ENCODE data around the gene ASMT. TPM values are rescaled to one million over a fixed set of nuclear protein-coding genes. Genes with fewer than 3 reads are reported as not detected.
A peak's percentile ranks its signal among the peaks of the same experiment; 100 is the strongest.

The ASMT gene
- total and polyA plus RNA-seq, 7 donors, result 0.14 to 0.99 TPM; not detected in 5

DNA sequence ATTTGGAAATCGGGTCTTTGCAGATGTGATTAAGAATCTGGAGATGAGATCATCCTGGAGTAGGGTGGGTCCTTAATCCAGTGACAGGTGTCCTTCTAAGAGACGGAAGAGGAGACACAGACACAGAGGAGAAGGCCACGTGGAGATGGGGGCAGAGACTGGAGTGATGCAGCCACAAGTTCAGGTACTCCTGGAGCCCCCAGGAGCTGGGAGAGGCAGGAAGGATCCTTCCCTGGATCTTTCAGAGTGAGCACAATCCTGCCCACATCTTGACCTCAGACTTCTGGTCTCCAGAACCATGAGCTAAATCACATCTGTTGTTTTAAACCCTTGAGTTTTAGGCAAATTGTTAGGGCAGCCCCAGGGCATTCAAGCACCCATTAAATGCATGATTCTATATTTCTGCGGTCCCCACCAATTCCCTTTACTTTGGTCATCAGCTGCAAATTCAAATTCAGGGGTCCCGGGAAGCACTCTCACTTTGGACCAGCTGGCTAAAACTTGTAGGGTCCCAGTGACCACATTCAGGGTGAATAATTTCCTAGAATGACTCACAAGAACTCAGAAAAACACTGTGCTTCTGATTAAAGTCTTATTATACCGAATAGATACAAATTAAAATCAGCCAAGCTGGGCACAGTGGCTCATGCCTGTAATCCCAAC lies 36.2 kb upstream of the ASMT start:
- WGBS, 3 donors, result 62 to 66% (median 64%) methylated on average over 6 of the region's 6 CpGs
- no peak for DNase-seq
- no peak overlapping the region for H3K27ac ChIP-seq
- TF ChIP-seq, protein P1, sequence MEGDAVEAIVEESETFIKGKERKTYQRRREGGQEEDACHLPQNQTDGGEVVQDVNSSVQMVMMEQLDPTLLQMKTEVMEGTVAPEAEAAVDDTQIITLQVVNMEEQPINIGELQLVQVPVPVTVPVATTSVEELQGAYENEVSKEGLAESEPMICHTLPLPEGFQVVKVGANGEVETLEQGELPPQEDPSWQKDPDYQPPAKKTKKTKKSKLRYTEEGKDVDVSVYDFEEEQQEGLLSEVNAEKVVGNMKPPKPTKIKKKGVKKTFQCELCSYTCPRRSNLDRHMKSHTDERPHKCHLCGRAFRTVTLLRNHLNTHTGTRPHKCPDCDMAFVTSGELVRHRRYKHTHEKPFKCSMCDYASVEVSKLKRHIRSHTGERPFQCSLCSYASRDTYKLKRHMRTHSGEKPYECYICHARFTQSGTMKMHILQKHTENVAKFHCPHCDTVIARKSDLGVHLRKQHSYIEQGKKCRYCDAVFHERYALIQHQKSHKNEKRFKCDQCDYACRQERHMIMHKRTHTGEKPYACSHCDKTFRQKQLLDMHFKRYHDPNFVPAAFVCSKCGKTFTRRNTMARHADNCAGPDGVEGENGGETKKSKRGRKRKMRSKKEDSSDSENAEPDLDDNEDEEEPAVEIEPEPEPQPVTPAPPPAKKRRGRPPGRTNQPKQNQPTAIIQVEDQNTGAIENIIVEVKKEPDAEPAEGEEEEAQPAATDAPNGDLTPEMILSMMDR (IDR thresholded peaks at IDR 0.05), result no peak
- H3K4me1 ChIP-seq, result no peaks in the 10 kb centered on the region
- no peaks in the 10 kb centered on the region for H3K36me3 ChIP-seq (ENCODE audit: insufficient read depth in 1 of 2, low read depth in 1 of 2)
- ATAC-seq, result no peak
- intact Hi-C loops (cut with DNase I), result loop anchor here in 1 of 2 donors (10.0 kb wide), 1 partner anchor 114 kb away; no protein-coding TSS in a partner anchor
- H3K9me3 ChIP-seq, result no peaks in the 10 kb centered on the region
- no peak overlapping the region for H3K4me3 ChIP-seq
- H3K27me3 ChIP-seq (ENCODE audit: insufficient read depth in 3 of 3, low read length in 2 of 3), result no peaks in the 10 kb centered on the region

GRCh38 chrX:1581132-1581531 lies 33.7 kb upstream of the ASMT start:
- Histone ChIP-seq H3K36me3 (ENCODE audit: insufficient read depth in 1 of 2, low read depth in 1 of 2) (no peaks in the 10 kb centered on the region), H3K27ac (no peak overlapping the region), H3K27me3 (ENCODE audit: insufficient read depth in 3 of 3, low read length in 2 of 3) (peaks cover 0 to 7% (median 0%) of the 10 kb centered on the region in 3 donors), H3K9me3 (no peaks in the 10 kb centered on the region), H3K4me3 (no peak overlapping the region), H3K4me1 (no peaks in the 10 kb centered on the region)
- 28 to 44% (median 36%) methylated on average over 4 of the region's 4 CpGs for WGBS, 3 donors
- ATAC-seq (peak in 3 of 4 donors; percentile 53 to 68 (median 62)), DNase-seq (no peak)
- intact Hi-C loops (cut with DNase I), result loop anchor here in 1 of 2 donors (2.0 kb wide), 1 partner anchor 126 kb away; no protein-coding TSS in a partner anchor
- TF ChIP-seq, protein P1 (IDR thresholded peaks at IDR 0.05), result peak; percentile 75

DNA sequence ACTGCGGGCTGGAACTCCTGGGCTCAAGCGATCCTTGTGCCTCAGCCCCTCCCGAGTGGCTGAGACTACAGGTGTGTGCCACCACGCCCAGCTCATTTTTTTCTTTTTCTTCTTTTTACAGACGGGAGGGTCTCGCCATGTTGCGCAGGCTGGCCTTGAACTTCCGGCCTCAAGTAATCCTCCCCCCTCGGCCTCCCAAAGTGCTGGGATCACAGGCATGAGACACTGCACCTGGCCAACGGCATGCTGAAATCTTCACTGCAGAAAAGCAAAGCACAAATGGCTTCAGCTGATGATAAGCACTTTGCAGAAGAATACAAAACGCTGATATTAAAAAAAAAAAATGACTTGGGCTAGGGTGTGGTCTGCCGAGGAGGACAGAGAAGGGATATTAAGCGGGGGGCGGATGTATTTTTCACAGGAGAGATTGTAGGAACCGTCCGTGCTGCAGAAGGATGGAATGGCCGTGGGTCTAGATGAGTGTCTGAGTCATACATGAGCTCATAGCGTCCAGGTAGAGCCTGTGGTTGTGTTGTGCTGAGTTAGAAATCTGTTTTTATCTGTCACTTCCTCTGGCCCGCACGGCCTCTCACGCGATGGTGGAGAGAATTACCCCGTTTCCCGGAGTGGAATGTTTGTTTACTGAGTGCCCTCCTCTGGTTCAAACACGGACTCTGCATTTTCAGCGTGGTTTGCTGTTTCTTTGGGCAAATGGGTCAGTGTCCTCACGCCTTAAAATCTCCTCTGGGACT lies 32.0 kb upstream of the ASMT start:
- DNase-seq (no peak), ATAC-seq (no peak)
- TF ChIP-seq, protein P1 (IDR thresholded peaks at IDR 0.05), result no peak
- Histone ChIP-seq H3K36me3 (ENCODE audit: insufficient read depth in 1 of 2, low read depth in 1 of 2) (no peaks in the 10 kb centered on the region), H3K9me3 (no peaks in the 10 kb centered on the region), H3K4me1 (no peaks in the 10 kb centered on the region), H3K4me3 (no peak overlapping the region), H3K27ac (no peak overlapping the region), H3K27me3 (ENCODE audit: insufficient read depth in 3 of 3, low read length in 2 of 3) (peaks cover 0 to 7% (median 0%) of the 10 kb centered on the region in 3 donors)
- intact Hi-C loops (cut with DNase I), result no loop called here
- WGBS, 3 donors, result 47 to 64% (median 55%) methylated on average over 26 to 27 of the region's 27 CpGs

DNA sequence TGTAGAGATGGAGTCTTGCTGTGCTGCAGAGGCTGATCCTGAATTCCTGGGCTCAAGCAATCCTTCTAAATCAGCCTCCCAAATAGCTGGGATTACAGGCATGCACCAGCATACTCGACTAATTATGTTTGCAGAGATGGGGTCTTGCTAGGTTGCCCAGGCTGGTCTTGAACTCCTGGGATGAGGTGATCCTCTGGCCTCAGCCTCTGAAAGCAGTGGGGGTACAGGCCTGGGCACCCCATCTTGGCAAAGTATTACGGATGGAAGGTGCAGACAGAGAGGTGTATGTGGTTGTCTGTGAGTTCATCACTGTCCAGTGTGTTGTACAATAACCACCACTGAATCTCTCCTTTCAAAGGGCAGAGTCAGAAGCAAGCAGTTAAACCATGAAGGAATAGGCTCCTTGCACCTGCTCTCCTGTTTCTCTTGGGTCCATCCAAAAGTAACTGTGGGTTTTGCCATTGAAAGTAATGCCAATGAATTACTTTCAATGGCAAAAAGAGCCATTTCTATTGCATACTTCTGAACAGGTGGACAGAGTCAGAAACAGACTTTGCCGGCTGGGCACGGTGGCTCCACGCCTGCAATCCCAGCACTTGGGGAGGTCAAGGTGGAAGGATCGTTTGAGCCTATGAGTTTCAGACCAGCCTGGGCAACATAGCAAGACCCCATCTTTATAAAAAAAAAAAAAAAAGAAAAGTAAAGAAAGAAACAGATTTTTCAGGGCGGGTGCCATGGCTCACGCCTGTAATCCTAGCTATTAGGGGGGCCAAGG lies 30.4 kb upstream of the ASMT start:
- peaks cover 0 to 7% (median 0%) of the 10 kb centered on the region in 3 donors for H3K27me3 ChIP-seq (ENCODE audit: insufficient read depth in 3 of 3, low read length in 2 of 3)
- H3K4me1 ChIP-seq, result no peaks in the 10 kb centered on the region
- TF ChIP-seq, protein P1 (IDR thresholded peaks at IDR 0.05), result no peak
- DNase-seq (no peak), ATAC-seq (no peak)
- H3K9me3 ChIP-seq, result no peaks in the 10 kb centered on the region
- no peaks in the 10 kb centered on the region for H3K36me3 ChIP-seq (ENCODE audit: insufficient read depth in 1 of 2, low read depth in 1 of 2)
- intact Hi-C loops (cut with DNase I), result no loop called here
- no peak overlapping the region for H3K4me3 ChIP-seq
- WGBS, 3 donors, result 72 to 80% (median 72%) methylated on average over 8 of the region's 8 CpGs
- H3K27ac ChIP-seq, result no peak overlapping the region

Data from psoas muscle (tissue), 8 donors.